SK-N-SH (cell line): ENCODE data around the gene TLX2.

Experiments
- CTCF ChIP-seq: fragments of 200-600 bp; sonication (generic); IDR thresholded peaks from 2 replicates; pipeline ENCODE4 v1.6.1; 2017; ENCODE audit warnings: antibody characterized with exemption, mild to moderate bottlenecking, moderate library complexity
- EZH2phosphoT487 ChIP-seq: fragments of 200-600 bp; sonication (generic); IDR thresholded peaks from 2 replicates; pipeline ENCODE4 v1.6.1; 2017; ENCODE audit warnings: low read depth, mixed run types, mild to moderate bottlenecking, antibody characterized with exemption, moderate library complexity, borderline replicate concordance
- GABPA ChIP-seq: IDR thresholded peaks from 2 replicates; pipeline ENCODE4 v1.4.0; 2012; ENCODE audit warnings: low read depth, mild to moderate bottlenecking
- PBX3 ChIP-seq: IDR thresholded peaks from 2 replicates; pipeline ENCODE4; 2012
- POLR2AphosphoS5 ChIP-seq: IDR thresholded peaks from 2 replicates; pipeline ENCODE4 v1.6.1; 2012; ENCODE audit warnings: low read depth, low read length
- RFX5 ChIP-seq: IDR thresholded peaks from 2 replicates; pipeline ENCODE4 v1.6.1; 2012; ENCODE audit warnings: mild to moderate bottlenecking, improper control_type of control experiment, low read length
- USF2 ChIP-seq: fragments of 150-350 bp; IDR thresholded peaks from 2 replicates; pipeline ENCODE4 v1.6.1; 2017; ENCODE audit warnings: antibody characterized with exemption, low read length, low read depth, borderline replicate concordance

GRCh38 chr2:74504591-74504990 lies 9.7 kb upstream of the TLX2 start:
- TF ChIP-seq CTCF (no peak), EZH2phosphoT487 (no peak), POLR2AphosphoS5 (no peak), USF2 (no peak), RFX5 (no peak), PBX3 (no peak), GABPA (no peak)
